Prostate gland (tissue), 2 donors: Measurements from ENCODE around the gene UPK2. TPM values are rescaled to one million over a fixed set of nuclear protein-coding genes. Genes with fewer than 3 reads are reported as not detected.

ENCODE experiments used
- DNase-seq: peaks from one replicate; pipeline ENCODE4 v3.0.0-alpha.2; 2019; ENCODE audit warnings: low spot score
- H3K27ac ChIP-seq, 2 donors: fragments of 200-600 bp; sonication (generic); 2 replicates each; pipeline ENCODE4 v1.5.1; 2017 to 2019
- H3K27me3 ChIP-seq: fragments of 200-600 bp; sonication (generic); replicated peaks from 2 replicates; pipeline ENCODE4 v1.5.1; 2019; ENCODE audit not compliant: insufficient read depth
- H3K36me3 ChIP-seq, 2 donors: fragments of 200-600 bp; sonication (generic); 1 replicate in 1 of 2; 2 replicates in 1 of 2; pipeline versions ENCODE4 v1.5.1 to v1.8.1; 2017 to 2019
- H3K4me1 ChIP-seq: fragments of 200-600 bp; sonication (generic); replicated peaks from 2 replicates; pipeline ENCODE4 v1.5.1; 2019
- H3K4me3 ChIP-seq, 2 donors: fragments of 200-600 bp; sonication (generic); 2 replicates each; pipeline ENCODE4 v1.5.1; 2017 to 2019
- H3K9me3 ChIP-seq: fragments of 200-600 bp; sonication (generic); 2 replicates; pipeline ENCODE4 v1.5.1; 2017
- POLR2A ChIP-seq: fragments of 450-650 bp; IDR thresholded peaks from one replicate; pipeline ENCODE4 v1.6.1; 2016; ENCODE audit warnings: antibody characterized with exemption, mild to moderate bottlenecking
- POLR2AphosphoS5 ChIP-seq: sonication (generic); formaldehyde crosslinking; IDR thresholded peaks from one replicate; pipeline ENCODE4 v1.6.1; 2017; ENCODE audit warnings: antibody characterized with exemption
- WGBS: methylation state at CpG from one replicate; pipeline ENCODE4 v1.1.5; 2018; 5-methylcytosine and 5-hydroxymethylcytosine counted together
- intact Hi-C: fragments of 100-400 bp; cut with DNase I; formaldehyde crosslinking; loops from one replicate; pipeline ENCODE4 v1.14.2; 2022
- microRNA-seq: library from miRNA; unstranded; fragments of <30 nt; microRNA quantifications from one replicate; pipeline ENCODE4, GENCODE V29; 2016
- small RNA-seq, 2 donors: library from RNA; depleted of rRNA; stranded (forward); fragments of <200 nt; gene quantifications; one replicate each; pipeline ENCODE3, GENCODE V24; 2016
- total RNA-seq, 2 donors: library from RNA; depleted of rRNA; stranded (reverse); fragments of >200 nt; gene quantifications; one replicate each; pipeline ENCODE4 v1.1.0, GENCODE V29; 2016
- TF ChIP-seq, protein P1 (sequence below), 4 experiments: fragments of 200-600 bp in 2 of 4; fragments of 450-650 bp in 2 of 4; sonication (generic) in 2 of 4; IDR thresholded peaks; 1 replicate in 3 of 4; 2 replicates in 1 of 4; pipeline ENCODE4 v1.5.1; 2016 to 2019; ENCODE audit warnings: antibody characterized with exemption in 4 of 4, mild to moderate bottlenecking in 2 of 4, moderate library complexity in 2 of 4

Gene UPK2
- total RNA-seq, 2 donors from 2014 or later: not detected

DNA sequence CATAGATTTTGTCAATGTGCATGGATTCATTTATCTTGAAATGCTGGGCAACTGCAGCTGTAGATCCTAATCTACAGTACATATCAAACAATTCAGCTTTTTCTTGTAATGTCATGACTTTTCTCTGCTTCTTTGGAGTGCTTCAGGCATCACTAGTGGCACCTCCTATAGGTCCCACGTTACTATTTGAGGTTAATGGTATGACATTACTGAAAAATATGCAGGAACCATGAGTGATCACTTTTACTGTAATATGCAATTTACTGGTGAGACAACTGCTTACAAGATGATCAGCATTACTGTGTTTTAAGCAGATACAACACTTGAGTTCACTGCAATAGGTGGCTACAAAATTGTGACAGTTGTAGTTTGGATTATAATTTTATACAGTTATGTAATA lies 44.8 kb downstream of the UPK2 start:
- no peak for DNase-seq
- Histone ChIP-seq H3K36me3 (no peaks in the 10 kb centered on the region), H3K27ac (no peak overlapping the region), H3K27me3 (no peaks in the 10 kb centered on the region), H3K4me1 (peaks cover 5% of the 10 kb centered on the region), H3K4me3 (no peak overlapping the region), H3K9me3 (no peaks in the 10 kb centered on the region)
- TF ChIP-seq POLR2A (no peak), POLR2AphosphoS5 (no peak)
- TF ChIP-seq, protein P1, sequence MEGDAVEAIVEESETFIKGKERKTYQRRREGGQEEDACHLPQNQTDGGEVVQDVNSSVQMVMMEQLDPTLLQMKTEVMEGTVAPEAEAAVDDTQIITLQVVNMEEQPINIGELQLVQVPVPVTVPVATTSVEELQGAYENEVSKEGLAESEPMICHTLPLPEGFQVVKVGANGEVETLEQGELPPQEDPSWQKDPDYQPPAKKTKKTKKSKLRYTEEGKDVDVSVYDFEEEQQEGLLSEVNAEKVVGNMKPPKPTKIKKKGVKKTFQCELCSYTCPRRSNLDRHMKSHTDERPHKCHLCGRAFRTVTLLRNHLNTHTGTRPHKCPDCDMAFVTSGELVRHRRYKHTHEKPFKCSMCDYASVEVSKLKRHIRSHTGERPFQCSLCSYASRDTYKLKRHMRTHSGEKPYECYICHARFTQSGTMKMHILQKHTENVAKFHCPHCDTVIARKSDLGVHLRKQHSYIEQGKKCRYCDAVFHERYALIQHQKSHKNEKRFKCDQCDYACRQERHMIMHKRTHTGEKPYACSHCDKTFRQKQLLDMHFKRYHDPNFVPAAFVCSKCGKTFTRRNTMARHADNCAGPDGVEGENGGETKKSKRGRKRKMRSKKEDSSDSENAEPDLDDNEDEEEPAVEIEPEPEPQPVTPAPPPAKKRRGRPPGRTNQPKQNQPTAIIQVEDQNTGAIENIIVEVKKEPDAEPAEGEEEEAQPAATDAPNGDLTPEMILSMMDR (IDR thresholded peaks at IDR 0.05): no peak
- intact Hi-C loops: no loop called here
- WGBS: 39% methylated on average over 1 of the region's 1 CpG

DNA sequence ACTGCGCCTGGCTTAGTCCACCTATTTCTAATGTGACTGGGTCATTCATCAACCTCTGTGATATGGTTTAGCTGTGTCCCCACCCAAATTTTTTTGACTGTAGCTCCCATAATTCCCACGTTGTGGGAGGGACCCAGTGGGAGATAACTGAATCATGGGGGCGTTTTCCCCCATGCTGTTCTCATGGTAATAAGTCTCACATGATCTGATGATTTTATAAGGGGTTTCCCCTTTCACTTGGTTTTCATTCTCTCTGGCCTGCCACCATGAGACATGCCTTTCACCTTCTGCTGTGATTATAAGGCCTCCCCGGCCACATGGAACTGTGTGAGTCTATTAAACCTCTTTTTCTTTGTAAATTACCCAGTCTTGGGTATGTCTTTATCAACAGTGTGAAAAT lies 50.6 kb downstream of the UPK2 start:
- no peaks in the 10 kb centered on the region for H3K27me3 ChIP-seq
- H3K27ac ChIP-seq: no peak overlapping the region
- no peak for DNase-seq
- no peaks in the 10 kb centered on the region for H3K9me3 ChIP-seq
- intact Hi-C loops: no loop called here
- TF ChIP-seq POLR2AphosphoS5 (no peak), POLR2A (no peak)
- TF ChIP-seq, protein P1 (IDR thresholded peaks at IDR 0.05): no peak
- no peak overlapping the region for H3K4me3 ChIP-seq
- H3K36me3 ChIP-seq: no peaks in the 10 kb centered on the region
- WGBS: 90% methylated on average over 4 of the region's 4 CpGs
- no peaks in the 10 kb centered on the region for H3K4me1 ChIP-seq

Small RNAs within 50 kb of the gene (microRNA-seq; reads per million reads assigned to microRNA genes)
- gene MIR4492: not detected

Small RNAs within 50 kb of the gene (small RNA-seq; reads per million reads assigned to genes)
- gene AP003392.2 (0 reads per million in 2 donors), gene MIR4492 (0 reads per million in 2 donors), gene RF00017 (0 reads per million in 2 donors), gene RF00019 (0 reads per million in 2 donors), gene RN7SL688P (0 reads per million in 2 donors)

Other genes starting within 250 kb of the UPK2 start
- gene DDX6, start 165.1 kb upstream of the UPK2 start, total RNA-seq: 100 to 1,000 TPM; 122 to 127 TPM
- gene CXCR5, start 72.4 kb upstream of the UPK2 start, total RNA-seq: under 1 TPM in 1 of 2 donors, not detected in 1; 0.17 TPM
- 10 to 100 TPM; 46.6 to 56.8 TPM for gene BCL9L, start 30.4 kb upstream of the UPK2 start, total RNA-seq
- gene FOXR1, start 15.5 kb downstream of the UPK2 start, total RNA-seq: 1 to 10 TPM in 1 of 2 donors, not detected in 1; 1.8 TPM
- gene CENATAC, start 41.8 kb downstream of the UPK2 start, total RNA-seq: 10 to 100 TPM; 19.4 to 44.5 TPM
- 1,000 to 10,000 TPM in 1 of 2 donors, 100 to 1,000 TPM in 1; 949 to 1,730 TPM for gene RPS25, start 62.0 kb downstream of the UPK2 start, total RNA-seq
- 10 to 100 TPM; 79.8 to 83.5 TPM for gene TRAPPC4, start 62.5 kb downstream of the UPK2 start, total RNA-seq
- gene SLC37A4, start 74.6 kb downstream of the UPK2 start, total RNA-seq: 10 to 100 TPM; 36.2 to 58.7 TPM
- gene HYOU1, start 100.9 kb downstream of the UPK2 start, total RNA-seq: 100 to 1,000 TPM; 115 to 149 TPM
- 10 to 100 TPM; 41.1 to 49.1 TPM for gene VPS11, start 111.5 kb downstream of the UPK2 start, total RNA-seq
- 10 to 100 TPM in 1 of 2 donors, 1 to 10 TPM in 1; 9.2 to 14.3 TPM for gene HMBS, start 128.6 kb downstream of the UPK2 start, total RNA-seq
- 10 to 100 TPM; 39.6 to 49.6 TPM for gene DPAGT1, start 145.6 kb downstream of the UPK2 start, total RNA-seq
- 1 to 10 TPM; 5.1 to 9.0 TPM for gene C2CD2L, start 151.0 kb downstream of the UPK2 start, total RNA-seq
- 10 to 100 TPM; 22.1 to 41.7 TPM for gene HINFP, start 165.3 kb downstream of the UPK2 start, total RNA-seq
- under 1 TPM in 1 of 2 donors, not detected in 1; 0.85 TPM for gene ABCG4, start 192.8 kb downstream of the UPK2 start, total RNA-seq
- 10 to 100 TPM; 18.8 to 26.1 TPM for gene NLRX1, start 212.4 kb downstream of the UPK2 start, total RNA-seq
- not detected for gene NHERF4, start 229.2 kb downstream of the UPK2 start, total RNA-seq